ENCODE results near the gene ARHGAP15.

- TF ChIP-seq CTCF (IDR thresholded peaks at IDR 0.05; ENCODE audit: insufficient read depth, low read length, poor library complexity, severe bottlenecking) (no peak), EZH2phosphoT487 (conservative IDR thresholded peaks at IDR 0.05; ENCODE audit: low read length) (no peak)
Observed at GRCh38 chr2:143347901-143348414, 218.7 kb downstream of the ARHGAP15 start.

Measured in SU-DHL-6 (cell line).